ENCODE measurements around the gene OR52H1. TPM values are rescaled to one million over a fixed set of nuclear protein-coding genes. Genes with fewer than 3 reads are reported as not detected.

OR52H1 gene
- total and polyA plus RNA-seq, 9 of the 15 experiments (the other 6 are each of a cell fraction or from before 2014, with no cell fraction given) = 0.15 TPM; not detected in 8

DNA sequence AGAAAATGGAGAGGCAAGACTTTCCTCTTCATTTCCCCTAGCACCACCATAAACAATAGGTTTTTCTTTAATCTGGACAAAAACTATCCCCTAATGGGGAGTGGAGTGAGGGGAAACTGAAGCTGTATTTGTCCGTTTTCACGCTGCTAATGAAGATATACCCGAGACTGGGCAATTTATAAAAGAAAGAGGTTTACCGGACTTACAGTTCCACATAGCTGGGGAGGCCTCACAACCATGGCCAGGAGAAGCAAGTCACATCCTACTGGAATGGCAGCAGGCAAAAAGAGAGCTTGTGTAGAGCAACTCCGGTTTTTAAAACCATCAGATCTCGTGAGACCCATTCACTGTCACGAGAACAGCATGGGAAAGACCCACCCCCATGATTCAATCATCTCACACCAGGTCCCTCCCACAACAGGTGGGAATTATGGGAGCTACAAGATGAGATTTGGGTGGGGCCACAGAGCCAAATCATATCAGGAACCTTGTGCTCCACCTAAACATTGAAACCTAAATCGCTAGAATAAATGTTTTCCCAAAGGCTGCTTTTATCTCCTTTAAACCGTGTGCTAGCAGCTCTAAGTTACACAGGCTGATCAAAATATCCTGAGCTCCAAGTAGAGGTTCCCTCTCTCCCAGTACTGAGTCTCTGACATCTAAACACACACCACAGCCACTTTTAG is 42.8 kb downstream of the OR52H1 start (continued):
- TF ChIP-seq ESRRA (IDR thresholded peaks at IDR 0.05; ENCODE audit: borderline replicate concordance, low read depth) = no peak
- TF ChIP-seq TAF1 (IDR thresholded peaks at IDR 0.05; ENCODE audit: control insufficient read depth, extremely low read depth, insufficient read depth, low read length, severe bottlenecking) = peak; percentile 99
- TF ChIP-seq HMGN3 (IDR thresholded peaks at IDR 0.05; ENCODE audit: borderline replicate concordance, extremely low read depth, insufficient read length, low read depth, low read length) = no peak
- TF ChIP-seq CXXC5 (CRISPR knock-in tag; IDR thresholded peaks at IDR 0.05) = no peak
- TF ChIP-seq POLR2G (IDR thresholded peaks at IDR 0.05; ENCODE audit: low read depth, low read length) = peak; percentile 80
- TF ChIP-seq POLR2AphosphoS2 (IDR thresholded peaks at IDR 0.05; ENCODE audit: low read length) = peak; percentile 85; the same call in 1 of the 2 replicates
- peak; percentile 97 for TF ChIP-seq CHD2 (IDR thresholded peaks at IDR 0.05; ENCODE audit: low read depth, low read length)
- peak; percentile 48; the same call in 1 of the 2 replicates for TF ChIP-seq L3MBTL2 (IDR thresholded peaks at IDR 0.05)
- peak; percentile 70; the same call in 1 of the 2 replicates for TF ChIP-seq MAFF (IDR thresholded peaks at IDR 0.05; ENCODE audit: low read length)
- 0 out of 2 replicates have a peak, but pooled peaks have one; percentile 7 for TF ChIP-seq SOX6 (IDR thresholded peaks at IDR 0.05)
- TF ChIP-seq RBFOX2 (IDR thresholded peaks at IDR 0.05; ENCODE audit: low read depth, low read length) = peak; percentile 83
- 0 out of 2 replicates have a peak, but pooled peaks have one; percentile 9 for TF ChIP-seq HDAC2 (IDR thresholded peaks at IDR 0.05)
- peak; percentile 93 for TF ChIP-seq TAF9B (IDR thresholded peaks at IDR 0.05; ENCODE audit: partially characterized antibody)
- TF ChIP-seq POLR2H (tag; IDR thresholded peaks at IDR 0.05; ENCODE audit: low read depth) = peak; percentile 98
- TF ChIP-seq, protein P1, sequence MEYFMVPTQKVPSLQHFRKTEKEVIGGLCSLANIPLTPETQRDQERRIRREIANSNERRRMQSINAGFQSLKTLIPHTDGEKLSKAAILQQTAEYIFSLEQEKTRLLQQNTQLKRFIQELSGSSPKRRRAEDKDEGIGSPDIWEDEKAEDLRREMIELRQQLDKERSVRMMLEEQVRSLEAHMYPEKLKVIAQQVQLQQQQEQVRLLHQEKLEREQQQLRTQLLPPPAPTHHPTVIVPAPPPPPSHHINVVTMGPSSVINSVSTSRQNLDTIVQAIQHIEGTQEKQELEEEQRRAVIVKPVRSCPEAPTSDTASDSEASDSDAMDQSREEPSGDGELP (CRISPR knock-in tag; IDR thresholded peaks at IDR 0.05; ENCODE audit: borderline replicate concordance) = peak; percentile 48; the same call in 1 of the 2 replicates
- peak; percentile 75 for TF ChIP-seq HDAC3 (IDR thresholded peaks at IDR 0.05; ENCODE audit: borderline replicate concordance, partially characterized antibody)
- peak; percentile 95 for TF ChIP-seq GTF2F1 (IDR thresholded peaks at IDR 0.05; ENCODE audit: low read depth, low read length)
- peak; percentile 69 for TF ChIP-seq CHD1 (IDR thresholded peaks at IDR 0.05; ENCODE audit: low read length)
- no peak for TF ChIP-seq ELF2 (CRISPR knock-in tag; IDR thresholded peaks at IDR 0.05)
- peak; percentile 99 for TF ChIP-seq SUPT5H (IDR thresholded peaks at IDR 0.05)
- TF ChIP-seq, protein P2, sequence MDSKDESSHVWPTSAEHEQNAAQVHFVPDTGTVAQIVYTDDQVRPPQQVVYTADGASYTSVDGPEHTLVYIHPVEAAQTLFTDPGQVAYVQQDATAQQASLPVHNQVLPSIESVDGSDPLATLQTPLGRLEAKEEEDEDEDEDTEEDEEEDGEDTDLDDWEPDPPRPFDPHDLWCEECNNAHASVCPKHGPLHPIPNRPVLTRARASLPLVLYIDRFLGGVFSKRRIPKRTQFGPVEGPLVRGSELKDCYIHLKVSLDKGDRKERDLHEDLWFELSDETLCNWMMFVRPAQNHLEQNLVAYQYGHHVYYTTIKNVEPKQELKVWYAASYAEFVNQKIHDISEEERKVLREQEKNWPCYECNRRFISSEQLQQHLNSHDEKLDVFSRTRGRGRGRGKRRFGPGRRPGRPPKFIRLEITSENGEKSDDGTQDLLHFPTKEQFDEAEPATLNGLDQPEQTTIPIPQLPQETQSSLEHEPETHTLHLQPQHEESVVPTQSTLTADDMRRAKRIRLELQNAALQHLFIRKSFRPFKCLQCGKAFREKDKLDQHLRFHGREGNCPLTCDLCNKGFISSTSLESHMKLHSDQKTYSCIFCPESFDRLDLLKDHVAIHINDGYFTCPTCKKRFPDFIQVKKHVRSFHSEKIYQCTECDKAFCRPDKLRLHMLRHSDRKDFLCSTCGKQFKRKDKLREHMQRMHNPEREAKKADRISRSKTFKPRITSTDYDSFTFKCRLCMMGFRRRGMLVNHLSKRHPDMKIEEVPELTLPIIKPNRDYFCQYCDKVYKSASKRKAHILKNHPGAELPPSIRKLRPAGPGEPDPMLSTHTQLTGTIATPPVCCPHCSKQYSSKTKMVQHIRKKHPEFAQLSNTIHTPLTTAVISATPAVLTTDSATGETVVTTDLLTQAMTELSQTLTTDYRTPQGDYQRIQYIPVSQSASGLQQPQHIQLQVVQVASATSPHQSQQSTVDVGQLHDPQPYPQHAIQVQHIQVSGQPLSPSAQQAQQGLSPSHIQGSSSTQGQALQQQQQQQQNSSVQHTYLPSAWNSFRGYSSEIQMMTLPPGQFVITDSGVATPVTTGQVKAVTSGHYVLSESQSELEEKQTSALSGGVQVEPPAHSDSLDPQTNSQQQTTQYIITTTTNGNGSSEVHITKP (IDR thresholded peaks at IDR 0.05; ENCODE audit: partially characterized antibody) = peak; percentile 13
- no peak for TF ChIP-seq ZNF57 (CRISPR knock-in tag; IDR thresholded peaks at IDR 0.05)
- TF ChIP-seq, protein P3, sequence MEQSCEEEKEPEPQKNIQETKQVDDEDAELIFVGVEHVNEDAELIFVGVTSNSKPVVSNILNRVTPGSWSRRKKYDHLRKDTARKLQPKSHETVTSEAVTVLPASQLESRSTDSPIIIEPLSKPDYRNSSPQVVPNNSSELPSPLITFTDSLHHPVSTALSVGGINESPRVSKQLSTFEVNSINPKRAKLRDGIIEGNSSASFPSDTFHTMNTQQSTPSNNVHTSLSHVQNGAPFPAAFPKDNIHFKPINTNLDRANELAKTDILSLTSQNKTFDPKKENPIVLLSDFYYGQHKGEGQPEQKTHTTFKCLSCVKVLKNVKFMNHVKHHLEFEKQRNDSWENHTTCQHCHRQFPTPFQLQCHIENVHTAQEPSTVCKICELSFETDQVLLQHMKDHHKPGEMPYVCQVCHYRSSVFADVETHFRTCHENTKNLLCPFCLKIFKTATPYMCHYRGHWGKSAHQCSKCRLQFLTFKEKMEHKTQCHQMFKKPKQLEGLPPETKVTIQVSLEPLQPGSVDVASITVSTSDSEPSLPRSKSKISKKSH (CRISPR knock-in tag; IDR thresholded peaks at IDR 0.05) = no peak
- TF ChIP-seq RB1 (IDR thresholded peaks at IDR 0.05; ENCODE audit: low read depth) = peak; percentile 23; the same call in 1 of the 2 replicates
